Stimulated activated CD4-positive, alpha-beta T cell treated with anti-CD3 and anti-CD28 coated beads, Interleukin-2, amount 100 ng/mL, for 48 hours (primary cell): ENCODE data around the gene TMEM127.
"Not testable (repeated sequence)": the region's sequence is repeated elsewhere in the genome, so short reads cannot be mapped to it uniquely, and the experiment has no call there.

ENCODE experiments used
- DNase-seq, 2 donors: peaks; one replicate each; pipeline ENCODE4 v3.0.0-alpha.2; 2020

TMEM127 gene

DNA sequence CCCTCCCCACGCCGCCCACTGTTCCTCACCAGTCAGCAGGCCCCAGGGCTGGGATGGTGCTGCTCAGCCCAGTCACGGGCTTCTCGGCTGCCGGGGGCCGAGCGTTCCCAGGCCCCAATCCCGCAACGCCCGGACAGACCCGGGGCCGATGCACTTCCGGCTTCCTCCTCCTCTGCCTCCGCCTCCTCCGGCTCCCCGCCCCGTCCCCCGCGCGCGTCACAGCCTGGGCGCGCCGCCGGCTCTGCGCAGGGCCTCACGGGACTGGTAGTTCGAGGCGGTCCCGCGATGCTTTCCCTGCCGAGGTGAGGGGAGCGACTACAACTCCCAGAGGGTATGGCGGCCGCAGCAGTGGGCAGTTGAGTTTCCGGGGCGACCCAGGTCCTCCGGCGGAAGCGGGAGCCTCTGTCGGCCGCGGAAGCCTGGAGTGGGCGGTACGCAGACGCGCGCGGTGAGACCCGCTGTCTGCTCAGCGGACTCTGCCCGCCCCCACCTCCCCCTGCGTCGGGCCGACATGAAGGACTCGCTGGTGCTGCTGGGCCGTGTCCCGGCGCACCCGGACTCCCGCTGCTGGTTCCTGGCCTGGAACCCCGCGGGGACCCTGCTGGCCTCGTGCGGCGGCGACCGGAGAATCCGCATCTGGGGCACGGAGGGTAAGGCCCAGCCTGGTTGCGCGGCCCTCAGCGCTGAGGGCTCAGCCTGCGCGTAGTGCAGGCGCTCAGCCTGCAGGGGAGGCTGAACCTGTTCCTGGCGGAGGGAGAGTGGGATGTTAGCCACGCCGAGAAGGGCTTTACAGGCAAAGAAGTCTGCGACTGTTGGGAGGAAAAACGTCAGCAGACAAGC, at the start of gene TMEM127, which contains the start of gene CIAO1:
Gene TMEM127 (minus strand): TSS at position 158 of the 840 bp plus-strand sequence. CDS start 616 bp downstream, outside the sequence.
Gene CIAO1 (plus strand): TSS at position 386 of the 840 bp plus-strand sequence. CDS start 126 bp downstream, at position 512.
- peak; percentile 96 to 97 for DNase-seq

DNA sequence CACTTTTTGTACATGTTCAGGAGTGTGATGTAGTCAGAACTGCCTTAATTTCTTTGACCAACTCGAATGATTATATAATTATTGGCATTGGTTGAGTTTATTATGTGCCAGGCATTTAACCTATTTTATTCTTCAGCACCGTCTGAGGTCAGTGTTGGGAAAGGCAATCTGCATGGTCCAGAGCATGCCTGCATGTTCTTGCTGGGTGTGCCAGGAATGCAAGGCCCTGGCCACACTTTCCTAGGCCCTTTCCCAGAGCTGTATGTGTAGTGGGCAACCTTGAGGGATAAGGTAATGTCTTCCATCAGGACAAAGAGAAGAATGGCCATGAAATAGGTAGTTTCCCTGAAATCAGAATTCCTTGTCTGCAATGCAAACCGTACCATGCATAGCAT, 49.2 kb upstream of the TMEM127 start:
- no peak for DNase-seq

- DNase-seq = no peak
These were observed 42.5 kb upstream of the TMEM127 start for GRCh38 chr2:96308248-96308647.

GRCh38 chr2:96306370-96306769, 40.6 kb upstream of the TMEM127 start:
- no peak for DNase-seq

DNA sequence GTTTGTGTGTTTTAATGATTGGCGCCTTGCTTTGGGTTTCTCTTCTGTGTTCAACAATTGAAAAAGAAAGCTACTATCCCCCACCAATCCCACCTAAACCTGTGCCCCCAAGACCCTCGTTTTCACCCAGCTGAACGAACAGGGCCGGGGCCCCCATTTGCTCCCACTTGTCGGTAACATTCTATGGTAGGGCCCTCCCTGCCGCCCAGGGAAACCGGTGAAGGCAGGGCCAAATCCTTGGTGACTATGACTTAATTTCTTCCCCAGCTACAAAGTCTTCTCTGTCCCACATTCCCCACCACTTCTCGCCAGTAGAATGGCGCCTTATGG, 40.1 kb upstream of the TMEM127 start:
- no peak for DNase-seq

DNA sequence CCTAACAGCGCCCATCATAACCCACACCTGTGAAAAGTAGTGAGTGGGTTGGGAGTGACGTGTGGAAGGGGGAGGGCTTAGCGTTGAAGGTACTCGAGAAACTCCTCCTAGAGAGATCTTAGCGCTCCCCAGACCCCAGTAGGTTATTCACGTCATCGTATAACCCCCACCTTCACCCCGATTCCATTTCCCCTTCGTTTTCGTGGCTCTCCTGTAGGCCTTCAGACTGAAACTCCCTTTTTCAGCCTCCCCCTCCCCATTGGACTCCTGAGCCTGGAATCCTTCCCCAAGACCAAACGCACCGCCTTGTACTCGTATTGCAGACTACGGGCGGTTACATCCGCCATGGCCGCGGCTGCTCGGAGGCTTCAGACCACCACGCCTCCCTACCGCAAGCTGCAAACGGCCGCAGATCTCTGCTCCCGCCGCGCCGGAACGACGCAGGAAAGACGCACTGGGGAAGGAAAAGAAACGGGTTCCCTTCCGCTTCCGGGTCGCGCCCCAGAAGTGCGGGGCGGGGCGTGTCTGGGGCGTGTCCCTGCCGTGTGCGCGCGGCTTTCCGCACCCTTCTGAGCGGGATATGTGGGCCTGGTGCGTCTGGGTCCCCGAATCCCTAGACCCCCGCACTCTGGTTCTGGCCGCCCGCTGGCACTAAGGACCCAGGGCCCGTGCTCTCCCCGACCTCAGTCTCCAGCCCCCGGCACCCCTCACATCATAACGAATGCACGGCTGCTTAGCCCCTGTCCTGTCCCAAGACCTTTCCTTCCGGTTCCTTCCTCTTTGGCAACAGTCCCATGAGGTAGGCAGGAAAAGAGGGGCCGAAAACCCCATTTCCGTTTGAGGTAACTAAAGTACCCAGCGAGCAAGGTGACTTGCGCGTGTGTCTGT, 39.5 kb upstream of the TMEM127 start, which contains the start of gene SNRNP200:
Gene SNRNP200 (minus strand): TSS at position 456 of the 888 bp plus-strand sequence. CDS start 109 bp downstream, at position 347.
- peak; percentile 90 to 91 for DNase-seq

DNA sequence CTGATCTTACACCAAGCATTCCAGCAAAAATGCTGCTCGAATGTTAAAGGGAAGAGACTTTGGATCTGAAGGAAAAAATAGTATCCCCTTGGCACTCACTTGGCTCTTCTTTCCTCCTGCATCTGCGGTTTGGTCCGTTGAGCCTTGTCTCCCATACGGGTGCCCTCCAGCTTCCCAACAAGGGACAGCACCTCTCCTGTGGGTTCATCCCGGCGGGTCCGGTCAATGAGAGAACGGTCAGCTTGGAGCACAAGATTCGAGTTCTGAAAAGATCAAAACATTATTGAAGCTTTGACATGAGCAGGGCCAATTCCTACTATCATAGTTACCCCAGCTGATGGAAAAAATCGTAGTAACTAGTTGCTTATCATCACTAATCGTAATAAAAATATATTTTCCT, 38.8 kb upstream of the TMEM127 start:
- no peak for DNase-seq

DNA sequence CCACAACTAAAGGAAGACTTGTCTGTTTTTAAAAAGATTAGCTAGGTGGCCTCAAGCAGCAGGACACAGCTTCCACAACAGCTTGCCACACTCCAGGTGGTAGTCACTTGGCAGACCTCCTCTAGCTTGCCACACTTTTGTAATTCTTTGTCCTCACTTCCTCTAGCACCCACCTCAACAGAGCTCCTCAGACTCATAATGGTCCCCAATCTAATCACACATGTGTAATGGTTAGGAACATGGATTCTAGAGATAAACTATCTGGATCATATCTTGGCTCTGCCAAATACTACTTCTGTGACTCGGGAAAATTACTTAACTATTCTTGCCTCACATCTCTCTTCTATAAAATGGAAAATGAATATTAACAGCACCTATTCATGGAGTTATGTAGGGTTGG, 36.1 kb upstream of the TMEM127 start:
- no peak for DNase-seq

GRCh38 chr2:96296925-96297324, 31.1 kb upstream of the TMEM127 start:
- no peak for DNase-seq

DNA sequence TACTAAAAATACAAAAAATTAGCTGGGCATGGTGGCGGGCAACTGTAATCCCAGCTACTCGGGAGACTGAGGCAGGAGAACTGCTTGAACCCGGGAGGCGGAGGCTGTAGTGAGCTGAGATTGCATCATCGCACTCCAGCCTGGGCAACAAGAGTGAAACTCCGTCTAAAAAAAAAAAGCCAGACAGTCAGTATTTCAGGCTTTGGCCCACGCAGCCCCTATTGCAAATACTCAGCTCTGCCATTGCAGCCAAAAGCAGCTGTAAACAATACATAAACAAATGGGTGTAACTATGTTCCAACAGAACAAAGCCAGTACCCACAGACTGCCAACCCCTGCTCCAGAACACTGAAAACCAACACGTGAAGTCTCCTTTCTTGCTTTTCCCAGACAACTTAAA, 28.5 kb upstream of the TMEM127 start:
- not testable (repeated sequence) for DNase-seq

- DNase-seq = no peak
These were observed 26.0 kb upstream of the TMEM127 start for GRCh38 chr2:96291751-96292150.

GRCh38 chr2:96287273-96287856, 21.6 kb upstream of the TMEM127 start:
- no peak for DNase-seq

DNA sequence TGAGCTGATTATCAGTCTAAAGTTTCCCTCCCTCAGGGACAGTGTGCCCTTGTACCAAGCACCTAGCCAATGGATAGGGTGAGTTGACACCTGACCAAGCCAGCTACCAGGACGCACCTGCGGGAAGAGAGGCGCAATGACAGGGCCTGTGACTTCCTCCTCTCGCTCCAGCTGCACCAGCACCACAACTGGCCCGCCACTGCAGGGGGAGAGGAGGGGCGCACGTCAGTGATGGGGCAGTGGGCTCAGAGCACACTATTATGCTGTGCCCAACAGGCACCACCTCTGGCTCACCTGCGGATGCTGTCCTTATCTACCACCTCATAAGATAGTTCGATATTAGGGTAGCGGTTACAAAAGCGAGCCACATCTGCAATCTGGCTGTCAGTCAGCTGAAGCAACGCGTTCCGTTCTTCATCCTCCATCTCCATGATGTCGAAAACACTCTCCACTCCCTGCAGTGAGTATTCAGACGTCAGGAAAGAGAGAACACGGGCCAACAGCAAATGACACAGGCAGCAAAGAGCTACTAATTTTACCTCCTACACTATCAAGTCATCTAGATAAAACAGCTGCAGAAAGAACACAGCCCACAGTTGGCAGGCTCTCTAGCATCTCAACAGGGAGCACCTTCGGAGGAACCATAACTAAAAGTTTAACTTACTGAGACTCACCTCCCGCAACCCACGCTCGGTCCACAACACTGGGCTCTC, 11.1 kb upstream of the TMEM127 start:
- no peak for DNase-seq

DNA sequence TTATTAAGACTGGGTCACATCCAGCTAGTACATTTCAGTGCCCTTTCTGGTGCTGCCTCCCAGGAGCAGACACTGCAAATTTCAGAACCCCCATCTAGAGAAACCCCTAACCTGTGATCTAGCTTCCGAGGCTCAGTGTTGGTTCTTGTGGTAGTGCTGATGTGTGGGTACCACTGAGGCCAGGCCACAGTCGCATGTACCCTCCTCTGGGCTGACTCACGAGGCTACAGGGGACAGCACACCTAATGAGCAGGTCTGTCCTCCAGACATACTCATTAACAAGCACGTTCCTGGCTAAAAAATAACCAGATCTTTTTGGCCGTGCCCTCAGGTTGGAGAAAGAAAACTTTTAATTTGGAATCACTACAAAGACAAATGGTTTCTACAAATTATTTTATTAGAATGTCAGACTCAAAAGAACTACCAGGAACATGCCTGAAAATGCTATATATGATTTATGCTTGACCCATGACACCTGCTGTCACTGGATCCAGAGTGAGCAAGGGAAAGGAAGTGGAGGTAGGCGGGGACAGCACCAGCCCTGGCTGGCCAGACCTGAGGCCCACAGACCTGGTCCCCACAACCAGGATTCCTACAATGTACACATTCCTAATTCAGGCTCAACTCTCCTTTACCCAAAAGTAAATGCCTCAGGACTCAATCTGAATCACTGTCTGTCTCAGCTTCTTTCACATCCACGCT, 8.7 kb upstream of the TMEM127 start:
- DNase-seq = no peak

DNA sequence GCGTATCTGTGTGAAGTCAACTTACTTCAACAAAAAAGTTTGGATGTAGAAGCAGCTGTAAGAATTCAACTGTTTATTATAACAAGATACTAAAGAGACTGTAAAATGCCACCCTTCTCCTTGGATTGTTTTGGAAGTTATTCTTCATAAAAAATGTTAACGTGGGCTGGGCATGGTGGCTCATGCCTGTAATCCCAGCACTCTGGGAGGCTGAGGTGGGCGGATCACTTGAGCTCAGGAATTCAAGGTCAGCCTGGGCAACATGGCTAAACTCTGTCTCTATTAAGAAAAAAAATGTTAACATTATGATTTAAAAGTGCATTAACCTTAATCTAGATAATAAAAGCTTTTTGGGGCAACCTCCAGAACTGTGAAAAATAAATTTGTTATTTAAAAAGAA, 8.0 kb upstream of the TMEM127 start:
- DNase-seq = no peak

DNA sequence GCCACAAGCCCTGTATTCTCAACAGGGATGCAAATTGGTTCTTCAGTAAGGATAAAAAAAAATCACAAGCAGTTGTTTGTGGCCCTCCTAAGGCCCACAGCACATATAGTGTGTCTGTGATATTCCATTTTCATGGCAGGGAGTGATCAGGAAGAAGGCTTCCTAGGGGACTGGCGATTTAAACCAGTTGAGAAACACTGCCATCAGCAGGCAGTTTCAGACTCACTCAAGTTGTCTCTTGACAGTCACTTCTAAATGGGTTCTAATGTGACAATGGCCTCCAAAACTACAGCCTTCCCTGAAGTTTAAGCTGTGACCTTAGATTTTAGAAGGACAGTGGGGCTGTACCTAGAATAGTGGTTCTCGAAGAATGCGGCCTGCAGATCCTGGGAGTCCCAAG, 6.2 kb upstream of the TMEM127 start:
- no peak for DNase-seq

DNA sequence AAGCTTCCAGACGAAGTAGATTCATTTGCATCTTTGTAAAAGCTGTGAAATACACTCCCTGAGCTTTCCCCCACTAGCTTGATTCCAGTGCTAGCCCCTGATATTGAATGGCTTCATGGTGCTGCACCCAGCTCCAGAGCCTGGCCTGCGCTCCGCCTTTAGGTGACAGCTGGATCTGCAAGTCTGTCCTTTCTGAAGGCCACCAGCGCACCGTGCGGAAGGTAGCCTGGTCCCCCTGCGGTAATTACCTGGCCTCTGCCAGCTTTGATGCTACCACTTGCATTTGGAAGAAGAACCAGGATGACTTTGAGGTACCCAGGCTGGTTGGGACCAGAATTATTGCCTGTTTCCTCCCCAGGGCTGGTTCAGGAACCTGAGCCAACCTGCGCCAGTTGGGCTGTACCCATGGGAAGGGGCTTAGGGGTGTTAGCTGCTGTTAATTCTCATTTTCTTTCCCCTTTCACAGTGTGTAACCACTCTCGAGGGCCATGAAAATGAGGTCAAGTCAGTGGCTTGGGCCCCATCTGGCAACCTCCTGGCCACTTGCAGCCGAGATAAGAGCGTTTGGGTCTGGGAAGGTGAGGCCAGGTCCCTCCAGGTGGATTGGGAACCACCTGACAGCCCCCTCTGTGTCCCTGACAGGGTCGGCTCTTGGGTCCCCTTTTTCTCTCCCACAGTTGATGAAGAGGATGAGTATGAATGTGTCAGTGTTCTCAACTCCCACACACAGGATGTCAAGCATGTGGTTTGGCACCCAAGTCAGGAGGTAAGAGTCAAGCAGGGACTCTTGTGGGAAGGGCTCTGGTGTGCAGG, 1.6 kb upstream of the TMEM127 start:
- peak; percentile 33 to 50 for DNase-seq

GRCh38 chr2:96265349-96265839, 403 bp downstream of the TMEM127 start:
- peak in 1 of 2 donors; percentile 22 for DNase-seq

DNA sequence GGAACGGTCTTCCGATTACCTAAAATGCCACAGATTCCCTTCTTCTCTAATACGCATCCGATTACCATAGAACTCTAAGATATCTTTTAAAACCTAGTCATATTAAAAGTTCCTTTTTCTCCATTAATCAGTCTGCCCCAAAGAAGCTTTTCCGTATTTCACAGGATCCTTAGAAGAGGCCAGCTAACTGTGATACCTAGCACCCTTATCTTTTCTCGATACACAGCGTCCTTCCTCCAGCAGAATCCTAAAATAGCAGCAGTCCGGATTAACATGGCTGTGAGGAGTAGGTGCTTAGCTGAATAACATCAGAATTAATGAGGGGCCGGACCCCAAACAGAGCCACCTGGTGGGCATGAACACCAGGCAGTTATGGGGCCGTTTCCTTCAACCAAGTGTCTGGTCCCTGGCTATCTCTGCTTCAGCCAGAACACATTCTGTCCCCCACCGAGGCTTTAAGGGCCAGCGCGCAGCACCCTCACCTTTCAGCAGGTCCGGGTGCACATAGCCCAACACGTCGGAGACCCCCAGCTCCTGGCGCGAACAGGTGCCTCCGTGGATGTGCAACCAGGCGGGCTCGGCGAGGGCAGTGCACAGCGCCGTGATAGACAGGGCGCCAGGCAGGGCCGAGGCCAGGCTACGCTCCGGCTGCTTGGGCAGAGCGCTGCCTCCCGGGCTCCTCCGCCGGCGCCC, 995 bp downstream of the TMEM127 start:
- peak in 1 of 2 donors; percentile 8 for DNase-seq

- DNase-seq = no peak
These were observed 1.7 kb downstream of the TMEM127 start for GRCh38 chr2:96264086-96264485.
